Measurements from ENCODE around the gene EMX1. TPM values are rescaled to one million over a fixed set of nuclear protein-coding genes. Genes with fewer than 3 reads are reported as not detected.

Gene EMX1
- polyA plus RNA-seq, 1 donor from 2014 or later = 0.33 TPM

GRCh38 chr2:72964146-72964525 is 46.8 kb downstream of the EMX1 start:
- Histone ChIP-seq H3K9me2 (ENCODE audit: insufficient read depth, low read length) (no peaks in the 10 kb centered on the region), H3K36me3 (ENCODE audit: insufficient read depth, low read length) (no peaks in the 10 kb centered on the region), H3K9ac (ENCODE audit: low read length) (no peak overlapping the region), H4K20me1 (ENCODE audit: insufficient read depth) (no peaks in the 10 kb centered on the region), H2AFZ (ENCODE audit: low read depth, low read length) (no peak overlapping the region), H3F3A (ENCODE audit: insufficient read depth, low read length, poor library complexity, severe bottlenecking) (no peaks in the 10 kb centered on the region), H3K79me2 (replicated peaks; ENCODE audit: insufficient read depth, low read length) (no peaks in the 10 kb centered on the region), H3K4me2 (ENCODE audit: low read length) (no peak overlapping the region), H3K4me3 (ENCODE audit: low read length) (no peak overlapping the region), H3K27me3 (ENCODE audit: insufficient read depth, low read depth, low read length) (no peaks in the 10 kb centered on the region), H3K9me3 (ENCODE audit: low read length) (no peaks in the 10 kb centered on the region), H3K27ac (ENCODE audit: low read length) (no peak overlapping the region)
- no peak for TF ChIP-seq POLR2AphosphoS5 (IDR thresholded peaks at IDR 0.05)
- TF ChIP-seq, protein P1, sequence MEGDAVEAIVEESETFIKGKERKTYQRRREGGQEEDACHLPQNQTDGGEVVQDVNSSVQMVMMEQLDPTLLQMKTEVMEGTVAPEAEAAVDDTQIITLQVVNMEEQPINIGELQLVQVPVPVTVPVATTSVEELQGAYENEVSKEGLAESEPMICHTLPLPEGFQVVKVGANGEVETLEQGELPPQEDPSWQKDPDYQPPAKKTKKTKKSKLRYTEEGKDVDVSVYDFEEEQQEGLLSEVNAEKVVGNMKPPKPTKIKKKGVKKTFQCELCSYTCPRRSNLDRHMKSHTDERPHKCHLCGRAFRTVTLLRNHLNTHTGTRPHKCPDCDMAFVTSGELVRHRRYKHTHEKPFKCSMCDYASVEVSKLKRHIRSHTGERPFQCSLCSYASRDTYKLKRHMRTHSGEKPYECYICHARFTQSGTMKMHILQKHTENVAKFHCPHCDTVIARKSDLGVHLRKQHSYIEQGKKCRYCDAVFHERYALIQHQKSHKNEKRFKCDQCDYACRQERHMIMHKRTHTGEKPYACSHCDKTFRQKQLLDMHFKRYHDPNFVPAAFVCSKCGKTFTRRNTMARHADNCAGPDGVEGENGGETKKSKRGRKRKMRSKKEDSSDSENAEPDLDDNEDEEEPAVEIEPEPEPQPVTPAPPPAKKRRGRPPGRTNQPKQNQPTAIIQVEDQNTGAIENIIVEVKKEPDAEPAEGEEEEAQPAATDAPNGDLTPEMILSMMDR (IDR thresholded peaks at IDR 0.05; ENCODE audit: poor library complexity, severe bottlenecking) = no peak
- no peak for TF ChIP-seq MXI1 (conservative IDR thresholded peaks at IDR 0.05; ENCODE audit: poor library complexity, severe bottlenecking)
- TF ChIP-seq EZH2 (IDR thresholded peaks at IDR 0.05; ENCODE audit: borderline replicate concordance, insufficient read depth, low read length, poor library complexity, severe bottlenecking) = no peak
- TF ChIP-seq SMC3 (conservative IDR thresholded peaks at IDR 0.05; ENCODE audit: poor library complexity) = no peak
- no peak for TF ChIP-seq EP300 (conservative IDR thresholded peaks at IDR 0.05; ENCODE audit: poor library complexity, severe bottlenecking)
- TF ChIP-seq RAD21 (conservative IDR thresholded peaks at IDR 0.05) = no peak

GRCh38 chr2:72965016-72965415 is 47.7 kb downstream of the EMX1 start:
- Histone ChIP-seq H3K79me2 (replicated peaks; ENCODE audit: insufficient read depth, low read length) (no peaks in the 10 kb centered on the region), H3K9ac (ENCODE audit: low read length) (no peak overlapping the region), H2AFZ (ENCODE audit: low read depth, low read length) (no peak overlapping the region), H3K4me3 (ENCODE audit: low read length) (no peak overlapping the region), H3K27me3 (ENCODE audit: insufficient read depth, low read depth, low read length) (no peaks in the 10 kb centered on the region), H3K9me2 (ENCODE audit: insufficient read depth, low read length) (no peaks in the 10 kb centered on the region), H3K36me3 (ENCODE audit: insufficient read depth, low read length) (no peaks in the 10 kb centered on the region), H3K27ac (ENCODE audit: low read length) (no peak overlapping the region), H4K20me1 (ENCODE audit: insufficient read depth) (no peaks in the 10 kb centered on the region), H3F3A (ENCODE audit: insufficient read depth, low read length, poor library complexity, severe bottlenecking) (no peaks in the 10 kb centered on the region), H3K4me2 (ENCODE audit: low read length) (no peak overlapping the region), H3K9me3 (ENCODE audit: low read length) (no peaks in the 10 kb centered on the region)
- TF ChIP-seq EP300 (conservative IDR thresholded peaks at IDR 0.05; ENCODE audit: poor library complexity, severe bottlenecking) (no peak), EZH2 (IDR thresholded peaks at IDR 0.05; ENCODE audit: borderline replicate concordance, insufficient read depth, low read length, poor library complexity, severe bottlenecking) (no peak), POLR2AphosphoS5 (IDR thresholded peaks at IDR 0.05) (no peak), MXI1 (conservative IDR thresholded peaks at IDR 0.05; ENCODE audit: poor library complexity, severe bottlenecking) (no peak), TAF1 (IDR thresholded peaks at IDR 0.05; ENCODE audit: low read depth) (no peak), RAD21 (conservative IDR thresholded peaks at IDR 0.05) (no peak), SMC3 (conservative IDR thresholded peaks at IDR 0.05; ENCODE audit: poor library complexity) (no peak)
- TF ChIP-seq, protein P1 (IDR thresholded peaks at IDR 0.05; ENCODE audit: poor library complexity, severe bottlenecking) = no peak
- TF ChIP-seq, protein P2, sequence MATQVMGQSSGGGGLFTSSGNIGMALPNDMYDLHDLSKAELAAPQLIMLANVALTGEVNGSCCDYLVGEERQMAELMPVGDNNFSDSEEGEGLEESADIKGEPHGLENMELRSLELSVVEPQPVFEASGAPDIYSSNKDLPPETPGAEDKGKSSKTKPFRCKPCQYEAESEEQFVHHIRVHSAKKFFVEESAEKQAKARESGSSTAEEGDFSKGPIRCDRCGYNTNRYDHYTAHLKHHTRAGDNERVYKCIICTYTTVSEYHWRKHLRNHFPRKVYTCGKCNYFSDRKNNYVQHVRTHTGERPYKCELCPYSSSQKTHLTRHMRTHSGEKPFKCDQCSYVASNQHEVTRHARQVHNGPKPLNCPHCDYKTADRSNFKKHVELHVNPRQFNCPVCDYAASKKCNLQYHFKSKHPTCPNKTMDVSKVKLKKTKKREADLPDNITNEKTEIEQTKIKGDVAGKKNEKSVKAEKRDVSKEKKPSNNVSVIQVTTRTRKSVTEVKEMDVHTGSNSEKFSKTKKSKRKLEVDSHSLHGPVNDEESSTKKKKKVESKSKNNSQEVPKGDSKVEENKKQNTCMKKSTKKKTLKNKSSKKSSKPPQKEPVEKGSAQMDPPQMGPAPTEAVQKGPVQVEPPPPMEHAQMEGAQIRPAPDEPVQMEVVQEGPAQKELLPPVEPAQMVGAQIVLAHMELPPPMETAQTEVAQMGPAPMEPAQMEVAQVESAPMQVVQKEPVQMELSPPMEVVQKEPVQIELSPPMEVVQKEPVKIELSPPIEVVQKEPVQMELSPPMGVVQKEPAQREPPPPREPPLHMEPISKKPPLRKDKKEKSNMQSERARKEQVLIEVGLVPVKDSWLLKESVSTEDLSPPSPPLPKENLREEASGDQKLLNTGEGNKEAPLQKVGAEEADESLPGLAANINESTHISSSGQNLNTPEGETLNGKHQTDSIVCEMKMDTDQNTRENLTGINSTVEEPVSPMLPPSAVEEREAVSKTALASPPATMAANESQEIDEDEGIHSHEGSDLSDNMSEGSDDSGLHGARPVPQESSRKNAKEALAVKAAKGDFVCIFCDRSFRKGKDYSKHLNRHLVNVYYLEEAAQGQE (IDR thresholded peaks at IDR 0.05; ENCODE audit: borderline replicate concordance) = no peak

Measured in neural cell (in vitro differentiated cells).